ENCODE measurements around the gene LEFTY1. TPM values are rescaled to one million over a fixed set of nuclear protein-coding genes. Genes with fewer than 3 reads are reported as not detected.

LEFTY1 gene
- total and polyA plus RNA-seq, 2 of the 13 experiments (the other 11 are each of a cell fraction or from before 2014, with no cell fraction given), result 0.29 to 0.79 TPM

- peak; percentile 56 for TF ChIP-seq GMEB2 (CRISPR knock-in tag; IDR thresholded peaks at IDR 0.05; ENCODE audit: low read depth)
- peak; percentile 96 for TF ChIP-seq GABPB1 (CRISPR knock-in tag; IDR thresholded peaks at IDR 0.05)
- peak; percentile 68; the same call in 1 of the 2 replicates for TF ChIP-seq KLF6 (CRISPR knock-in tag; IDR thresholded peaks at IDR 0.05)
- 0 out of 2 replicates have a peak, but pooled peaks have one; percentile 38 for TF ChIP-seq KIAA2018 (CRISPR knock-in tag; IDR thresholded peaks at IDR 0.05; ENCODE audit: borderline replicate concordance)
- 0 out of 2 replicates have a peak, but pooled peaks have one; percentile 68 for TF ChIP-seq ZNF678 (CRISPR knock-in tag; IDR thresholded peaks at IDR 0.05)
- TF ChIP-seq, protein P1, sequence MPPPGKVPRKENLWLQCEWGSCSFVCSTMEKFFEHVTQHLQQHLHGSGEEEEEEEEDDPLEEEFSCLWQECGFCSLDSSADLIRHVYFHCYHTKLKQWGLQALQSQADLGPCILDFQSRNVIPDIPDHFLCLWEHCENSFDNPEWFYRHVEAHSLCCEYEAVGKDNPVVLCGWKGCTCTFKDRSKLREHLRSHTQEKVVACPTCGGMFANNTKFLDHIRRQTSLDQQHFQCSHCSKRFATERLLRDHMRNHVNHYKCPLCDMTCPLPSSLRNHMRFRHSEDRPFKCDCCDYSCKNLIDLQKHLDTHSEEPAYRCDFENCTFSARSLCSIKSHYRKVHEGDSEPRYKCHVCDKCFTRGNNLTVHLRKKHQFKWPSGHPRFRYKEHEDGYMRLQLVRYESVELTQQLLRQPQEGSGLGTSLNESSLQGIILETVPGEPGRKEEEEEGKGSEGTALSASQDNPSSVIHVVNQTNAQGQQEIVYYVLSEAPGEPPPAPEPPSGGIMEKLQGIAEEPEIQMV (CRISPR knock-in tag; IDR thresholded peaks at IDR 0.05; ENCODE audit: low read depth), result no peak
- peak; percentile 98 for TF ChIP-seq UBTF (CRISPR knock-in tag; IDR thresholded peaks at IDR 0.05)
- TF ChIP-seq TRIM22 (IDR thresholded peaks at IDR 0.05), result no peak
- TF ChIP-seq ZSCAN9 (CRISPR knock-in tag; IDR thresholded peaks at IDR 0.05; ENCODE audit: borderline replicate concordance), result peak; percentile 89
- TF ChIP-seq ZFP62 (CRISPR knock-in tag; IDR thresholded peaks at IDR 0.05), result no peak
- 0 out of 2 replicates have a peak, but pooled peaks have one; percentile 22 for TF ChIP-seq ZMYM2 (CRISPR knock-in tag; IDR thresholded peaks at IDR 0.05)
Observed at GRCh38 chr1:225923692-225924555, 35.0 kb upstream of the LEFTY1 start, which contains the start of gene PYCR2 (continued).
